Vagina (tissue), 2 donors: ENCODE results near the gene ZNF446. TPM values are rescaled to one million over a fixed set of nuclear protein-coding genes. Genes with fewer than 3 reads are reported as not detected.

ENCODE experiments used
- DNase-seq, 2 donors: peaks; one replicate each; pipeline ENCODE4 v3.0.0-alpha.2; 2017; ENCODE audit errors: extremely low spot score in 2 of 2
- H3K27ac ChIP-seq: fragments of 200-600 bp; sonication (generic); one replicate; pipeline ENCODE4 v1.5.1; 2019
- H3K27me3 ChIP-seq: fragments of 200-600 bp; sonication (generic); one replicate; pipeline ENCODE4 v1.5.1; 2019
- H3K36me3 ChIP-seq, 2 donors: fragments of 200-600 bp; sonication (generic); one replicate each; pipeline ENCODE4 v1.5.1; 2017 to 2019
- H3K4me1 ChIP-seq: fragments of 200-600 bp; sonication (generic); one replicate; pipeline ENCODE4 v1.5.1; 2019
- H3K4me3 ChIP-seq, 2 donors: fragments of 200-600 bp; sonication (generic); 1 replicate in 1 of 2; 2 replicates in 1 of 2; pipeline ENCODE4 v1.5.1; 2016 to 2019
- H3K9me3 ChIP-seq: fragments of 200-600 bp; sonication (generic); one replicate; pipeline ENCODE4 v1.5.1; 2019
- CTCF ChIP-seq, 3 experiments: fragments of 450-650 bp in 2 of 3; fragments of 200-600 bp in 1 of 3; sonication (generic) in 1 of 3; IDR thresholded peaks; one replicate each; pipeline ENCODE4 v1.5.1; 2017 to 2019; ENCODE audit warnings: antibody characterized with exemption in 3 of 3, mild to moderate bottlenecking in 2 of 3, moderate library complexity in 2 of 3
- POLR2A ChIP-seq, 2 donors: fragments of 450-650 bp; IDR thresholded peaks; one replicate each; pipeline ENCODE4 v1.6.1; 2017; ENCODE audit warnings: antibody characterized with exemption in 2 of 2, mild to moderate bottlenecking in 2 of 2, moderate library complexity in 2 of 2
- POLR2AphosphoS5 ChIP-seq, 2 donors: sonication (generic); formaldehyde crosslinking; IDR thresholded peaks; one replicate each; pipeline ENCODE4 v1.9.0; 2017; ENCODE audit warnings: antibody characterized with exemption in 2 of 2, mild to moderate bottlenecking in 2 of 2, low read depth in 1 of 2; ENCODE audit not compliant: insufficient read depth in 1 of 2
- intact Hi-C: fragments of 100-400 bp; cut with DNase I; formaldehyde crosslinking; loops from one replicate; pipeline ENCODE4 v1.15.1; 2023
- total RNA-seq: library from RNA; depleted of rRNA; stranded (reverse); fragments of >200 nt; gene quantifications from one replicate; pipeline ENCODE4 v1.2.3, GENCODE V29; 2016

Gene ZNF446
- total RNA-seq, 1 donor from 2014 or later = 10.6 TPM

DNA sequence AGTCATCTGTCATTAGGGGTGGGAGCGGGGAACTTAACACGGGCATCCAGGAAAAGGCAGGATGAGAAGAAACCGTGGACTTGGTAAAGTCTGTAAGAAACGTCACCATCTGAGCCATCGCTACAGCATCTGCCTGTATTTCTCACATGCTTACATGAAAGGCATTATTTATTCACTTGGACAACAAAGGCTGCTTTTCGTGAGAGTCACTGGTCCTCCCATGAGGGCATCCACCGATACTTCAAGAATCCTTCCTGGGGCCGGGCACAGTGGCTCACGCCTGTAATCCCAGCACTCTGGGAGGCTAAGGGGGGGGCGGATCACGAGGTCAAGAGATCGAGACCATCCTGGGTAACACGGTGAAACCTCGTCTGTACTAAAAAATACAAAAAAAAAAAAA, 16.1 kb downstream of the ZNF446 start:
- no peaks in the 10 kb centered on the region for H3K36me3 ChIP-seq
- no peak for DNase-seq
- intact Hi-C loops = no loop called here
- no peak overlapping the region for H3K4me3 ChIP-seq
- no peak overlapping the region for H3K27ac ChIP-seq
- H3K4me1 ChIP-seq = peaks cover under 1% of the 10 kb centered on the region
- H3K9me3 ChIP-seq = no peaks in the 10 kb centered on the region
- no peaks in the 10 kb centered on the region for H3K27me3 ChIP-seq
- no peak for TF ChIP-seq CTCF (IDR thresholded peaks at IDR 0.05)
- TF ChIP-seq POLR2A (IDR thresholded peaks at IDR 0.05) = no peak
- TF ChIP-seq POLR2AphosphoS5 (IDR thresholded peaks at IDR 0.05; ENCODE audit: insufficient read depth in 1 of 2, low read depth in 1 of 2) = no peak

- intact Hi-C loops = no loop called here
- TF ChIP-seq POLR2AphosphoS5 (IDR thresholded peaks at IDR 0.05; ENCODE audit: insufficient read depth in 1 of 2, low read depth in 1 of 2) (no peak), POLR2A (IDR thresholded peaks at IDR 0.05) (no peak), CTCF (IDR thresholded peaks at IDR 0.05) (no peak)
- Histone ChIP-seq H3K36me3 (no peaks in the 10 kb centered on the region), H3K9me3 (no peaks in the 10 kb centered on the region), H3K27ac (no peak overlapping the region), H3K4me1 (peaks cover 28% of the 10 kb centered on the region), H3K4me3 (no peak overlapping the region), H3K27me3 (no peaks in the 10 kb centered on the region)
- DNase-seq = no peak
These were observed 21.6 kb downstream of the ZNF446 start for GRCh38 chr19:58497634-58498170.

DNA sequence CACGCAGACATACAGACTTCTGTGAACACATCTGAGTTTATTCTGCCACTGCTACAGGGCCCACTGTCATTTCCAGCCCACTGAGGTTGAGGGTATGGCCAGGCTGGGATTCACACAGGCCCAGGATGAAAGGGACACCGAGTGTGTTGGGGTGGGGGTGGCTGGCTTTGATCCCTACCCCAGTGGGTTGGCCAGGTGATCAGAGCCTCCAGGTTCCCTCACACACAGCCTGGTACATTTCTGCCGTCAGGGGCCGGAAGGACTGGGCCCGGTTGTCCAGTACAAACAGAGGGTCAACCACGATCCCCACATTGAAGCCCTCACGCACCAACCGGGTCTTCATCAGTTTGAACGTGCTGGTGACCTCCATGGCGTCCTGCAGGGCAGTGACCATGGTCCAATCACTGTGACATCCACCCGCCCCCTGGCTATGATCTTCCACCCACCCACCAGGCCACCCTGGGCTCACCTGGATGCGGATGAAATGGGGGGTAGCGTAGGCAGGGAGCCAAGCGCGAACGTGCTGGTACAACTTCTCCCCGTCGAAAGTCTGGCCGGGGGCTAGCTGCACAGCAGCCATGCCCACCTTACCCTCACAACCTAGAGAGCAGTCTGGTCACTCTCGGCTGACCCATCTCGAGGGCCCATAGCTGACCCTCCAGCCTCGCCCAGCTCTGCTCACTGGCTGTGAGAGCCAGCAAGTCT, 22.3 kb downstream of the ZNF446 start:
- no peak for DNase-seq

DNA sequence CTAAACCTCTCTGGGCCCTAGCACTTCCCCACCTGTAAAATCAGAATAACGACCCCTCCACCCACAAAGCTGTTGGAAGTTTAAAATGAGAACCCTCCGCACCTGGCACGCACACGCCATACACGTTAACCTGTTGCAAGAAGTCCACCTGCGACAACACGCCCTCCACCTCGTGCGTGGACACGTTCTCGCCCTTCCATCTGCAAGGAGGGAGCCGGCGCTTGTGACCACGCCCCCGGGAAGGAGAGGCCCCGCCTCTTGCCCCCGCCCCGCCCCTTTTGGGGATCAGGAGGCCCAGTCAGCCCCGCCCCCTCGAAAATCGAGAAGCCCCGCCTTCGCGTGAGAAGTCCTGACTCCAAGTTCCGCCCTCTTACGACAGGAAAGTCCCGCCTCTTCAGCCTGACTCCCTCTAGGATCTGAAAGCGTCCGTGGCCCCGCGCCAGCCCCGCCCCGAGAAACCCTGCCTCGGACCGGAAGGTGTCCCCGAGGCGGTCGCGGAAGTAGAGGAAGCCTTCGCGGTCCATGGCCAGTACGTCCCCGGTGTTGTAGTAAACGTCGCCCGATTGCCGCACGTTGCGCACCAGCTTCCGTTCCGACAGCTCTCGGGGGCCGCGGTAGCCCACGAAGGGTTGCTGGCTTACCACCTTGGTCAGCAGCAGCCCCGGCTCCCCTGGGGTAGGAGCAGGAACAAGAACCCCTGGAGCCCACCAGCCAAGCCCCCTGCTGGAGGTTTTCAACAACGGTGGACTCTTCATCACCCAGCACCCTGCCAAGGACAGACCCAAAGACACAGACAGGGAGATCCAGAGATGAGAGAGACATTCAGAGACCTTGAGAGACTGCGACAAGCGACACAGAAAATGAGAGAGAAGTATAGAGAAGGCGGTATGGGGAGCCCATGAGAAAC, 23.1 kb downstream of the ZNF446 start:
- intact Hi-C loops = no loop called here
- H3K27me3 ChIP-seq = no peaks in the 10 kb centered on the region
- H3K27ac ChIP-seq = peak overlapping the region; percentile 59
- no peaks in the 10 kb centered on the region for H3K9me3 ChIP-seq
- DNase-seq = peak in 1 of 2 donors; percentile 99
- no peaks in the 10 kb centered on the region for H3K36me3 ChIP-seq
- H3K4me1 ChIP-seq = peaks cover 28% of the 10 kb centered on the region
- peak; percentile 87 to 95 for TF ChIP-seq POLR2AphosphoS5 (IDR thresholded peaks at IDR 0.05; ENCODE audit: insufficient read depth in 1 of 2, low read depth in 1 of 2)
- peak in 1 of 3 experiments; percentile 2 for TF ChIP-seq CTCF (IDR thresholded peaks at IDR 0.05)
- TF ChIP-seq POLR2A (IDR thresholded peaks at IDR 0.05) = peak in 1 of 2 donors; percentile 23
- peak overlapping the region; percentile 51 to 75 for H3K4me3 ChIP-seq

More for the DNA sequence above, 22.3 kb downstream of the ZNF446 start:
- Histone ChIP-seq H3K36me3 (no peaks in the 10 kb centered on the region), H3K9me3 (no peaks in the 10 kb centered on the region), H3K27ac (no peak overlapping the region), H3K4me1 (peaks cover 28% of the 10 kb centered on the region), H3K27me3 (no peaks in the 10 kb centered on the region), H3K4me3 (peak overlapping the region; percentile 51 to 75)
- intact Hi-C loops = no loop called here
- TF ChIP-seq POLR2A (IDR thresholded peaks at IDR 0.05) = no peak
- TF ChIP-seq CTCF (IDR thresholded peaks at IDR 0.05) = no peak
- no peak for TF ChIP-seq POLR2AphosphoS5 (IDR thresholded peaks at IDR 0.05; ENCODE audit: insufficient read depth in 1 of 2, low read depth in 1 of 2)
